A549 (cell line): ENCODE results near the gene ADORA1. TPM values are rescaled to one million over a fixed set of nuclear protein-coding genes. Genes with fewer than 3 reads are reported as not detected.

ENCODE experiments used
- ATAC-seq, 2 experiments: fragments of 200-7000 bp in 1 of 2; fragments of >200 bp in 1 of 2; cut with Nextera tagmentation in 1 of 2; cut with Tn5 transposase in 1 of 2; 3 replicates each; pipeline versions ENCODE4 v1.8.0 to v1.9.1; 2018 to 2020; ENCODE audit warnings: mild to moderate bottlenecking in 1 of 2, moderate library complexity in 1 of 2
- CTCF ChIA-PET: fragments of 300-600 bp; sonication (Branson Sonifier 250); formaldehyde crosslinking; extraction: SDS; loops from one replicate; lab custom pipeline; 2021; ENCODE audit warnings: antibody characterized with exemption, inconsistent platforms; lab: Yijun Ruan, JAX
- POLR2A ChIA-PET: fragments of 350-600 bp; formaldehyde crosslinking; extraction: SDS; loops from one replicate; lab custom pipeline; 2021; ENCODE audit warnings: antibody characterized with exemption, inconsistent platforms; lab: Yijun Ruan, JAX
- DNase-seq, 2 experiments: peaks; one replicate each; pipeline versions ENCODE4 v3.0.0 to v3.0.0-alpha.2; 2011 to 2016; ENCODE audit warnings: low read depth in 1 of 2, low spot score in 1 of 2
- FAIRE-seq: peaks from 2 replicates; lab custom pipeline; 2011; peaks lifted over from hg19 to GRCh38; lab: Jason Lieb, UNC
- H3K27ac ChIP-seq, 2 experiments: fragments of >200 bp; sonication (Bioruptor Twin); formaldehyde crosslinking; 3 replicates each; pipeline ENCODE4 v1.5.1; 2016 to 2017
- H3K4me1 ChIP-seq: fragments of >200 bp; sonication (Bioruptor Twin); formaldehyde crosslinking; 3 replicates; pipeline ENCODE4 v1.6.1; 2016
- H3K4me2 ChIP-seq: fragments of >200 bp; sonication (Bioruptor Twin); formaldehyde crosslinking; 3 replicates; pipeline ENCODE4 v1.6.1; 2016
- H3K4me3 ChIP-seq: fragments of >200 bp; sonication (Bioruptor Twin); formaldehyde crosslinking; 3 replicates; pipeline ENCODE4 v1.5.1; 2016
- H3K9me3 ChIP-seq: fragments of >200 bp; sonication (Bioruptor Twin); formaldehyde crosslinking; 3 replicates; pipeline ENCODE4 v1.6.1; 2016
- BCL3 ChIP-seq: fragments of >200 bp; sonication (Bioruptor Twin); formaldehyde crosslinking; IDR thresholded peaks from 3 replicates; pipeline ENCODE4 v1.6.1; 2016
- CBX8 ChIP-seq: fragments of 200-600 bp; sonication (generic); IDR thresholded peaks from 2 replicates; pipeline ENCODE4 v1.6.1; 2016
- CEBPB ChIP-seq, 2 experiments: fragments of >200 bp in 1 of 2; sonication (Bioruptor Twin) in 1 of 2; formaldehyde crosslinking in 1 of 2; IDR thresholded peaks; 2 replicates each; pipeline ENCODE4 v1.6.1; 2012 to 2016
- CHD4 ChIP-seq: fragments of 200-600 bp; sonication (generic); IDR thresholded peaks from 2 replicates; pipeline ENCODE4 v1.6.1; 2016; ENCODE audit warnings: antibody characterized with exemption, mild to moderate bottlenecking, borderline replicate concordance
- E2F6 ChIP-seq: IDR thresholded peaks from 2 replicates; pipeline ENCODE4 v1.6.1; 2012; ENCODE audit warnings: low read depth, borderline replicate concordance
- EHF ChIP-seq: fragments of 250-450 bp; sonication (Bioruptor Pico); IDR thresholded peaks from 2 replicates; pipeline ENCODE4 v1.5.0; 2020; ENCODE audit warnings: mild to moderate bottlenecking
- EHMT2 ChIP-seq: fragments of 200-600 bp; sonication (generic); IDR thresholded peaks from 2 replicates; pipeline ENCODE4 v1.6.1; 2016; ENCODE audit warnings: antibody characterized with exemption, low read depth, mild to moderate bottlenecking, moderate library complexity
- ELK1 ChIP-seq: fragments of 150-350 bp; IDR thresholded peaks from 2 replicates; pipeline ENCODE4 v1.6.1; 2014; ENCODE audit warnings: low read depth, mild to moderate bottlenecking, low read length
- ESRRA ChIP-seq: fragments of 150-350 bp; IDR thresholded peaks from 2 replicates; pipeline ENCODE4 v1.6.1; 2014; ENCODE audit warnings: mild to moderate bottlenecking, low read length, borderline replicate concordance
- FOSB ChIP-seq: fragments of 250-450 bp; sonication (Bioruptor Pico); IDR thresholded peaks from 2 replicates; pipeline ENCODE4 v1.5.0; 2020; ENCODE audit warnings: mild to moderate bottlenecking, moderate library complexity
- FOSL2 ChIP-seq, 2 experiments: fragments of 450-650 bp in 1 of 2; fragments of >200 bp in 1 of 2; sonication (Bioruptor Twin) in 1 of 2; formaldehyde crosslinking; IDR thresholded peaks; 2 replicates each; pipeline versions ENCODE4 v1.5.0 to v1.6.1; 2016 to 2020; ENCODE audit warnings: mild to moderate bottlenecking in 1 of 2, moderate library complexity in 1 of 2
- FOXS1 ChIP-seq: fragments of 250-450 bp; sonication (Bioruptor Pico); IDR thresholded peaks from 2 replicates; pipeline ENCODE4 v1.5.0; 2020; ENCODE audit warnings: mild to moderate bottlenecking, moderate library complexity
- HMGXB4 ChIP-seq: fragments of 250-450 bp; sonication (Bioruptor Pico); IDR thresholded peaks from 2 replicates; pipeline ENCODE4 v1.5.0; 2021; ENCODE audit warnings: mild to moderate bottlenecking, moderate library complexity, borderline replicate concordance
- HOXB5 ChIP-seq: fragments of 250-450 bp; sonication (Bioruptor Pico); IDR thresholded peaks from 2 replicates; pipeline ENCODE4 v1.5.0; 2020; ENCODE audit warnings: mild to moderate bottlenecking, moderate library complexity
- MAFK ChIP-seq: fragments of 450-650 bp; IDR thresholded peaks from 2 replicates; pipeline ENCODE4 v1.6.1; 2014; ENCODE audit not compliant: partially characterized antibody
- MAX ChIP-seq: IDR thresholded peaks from 2 replicates; pipeline ENCODE4 v1.6.1; 2012
- RCOR1 ChIP-seq: fragments of 150-350 bp; IDR thresholded peaks from 2 replicates; pipeline ENCODE4 v1.6.1; 2014; ENCODE audit warnings: antibody characterized with exemption, low read length, low read depth
- REST ChIP-seq: fragments of 200-600 bp; sonication (generic); IDR thresholded peaks from 2 replicates; pipeline ENCODE4 v1.6.1; 2016; ENCODE audit warnings: antibody characterized with exemption, mild to moderate bottlenecking, moderate library complexity
- RFX5 ChIP-seq: fragments of 450-650 bp; IDR thresholded peaks from 2 replicates; pipeline ENCODE4 v1.7.1; 2014; ENCODE audit warnings: antibody characterized with exemption, mild to moderate bottlenecking, moderate library complexity
- TP53 ChIP-seq: fragments of 250-450 bp; sonication (Bioruptor Pico); IDR thresholded peaks from 2 replicates; pipeline ENCODE4 v1.5.0; 2021; ENCODE audit warnings: mild to moderate bottlenecking, moderate library complexity
- ZC3H11A ChIP-seq: fragments of 450-650 bp; IDR thresholded peaks from 2 replicates; pipeline ENCODE4 v1.6.1; 2014; ENCODE audit warnings: antibody characterized with exemption, mild to moderate bottlenecking
- WGBS: methylation state at CpG from one replicate; pipeline ENCODE4 v1.1.6; 2017; ENCODE audit errors: missing lambda C conversion rate; 5-methylcytosine and 5-hydroxymethylcytosine counted together
- polyA plus RNA-seq, 4 experiments: library from polyadenylated mRNA; depleted of rRNA in 3 of 4; stranded (reverse); fragments of >200 nt; fragmentation: RNase III in 1 of 4; extraction: RNeasy Plus Mini Kit Qiagen cat#74134 plus additional on column Dnase treatment in 1 of 4; gene quantifications; 2 replicates in 3 of 4; 3 replicates in 1 of 4; pipeline ENCODE4 v1.2.3, GENCODE V29; 2011 to 2017

ADORA1 gene
- polyA plus RNA-seq, 2 of the 4 experiments (the other 2 are of a cell fraction): 0.48 to 2.4 TPM

GRCh38 chr1:203091761-203092330, 35.7 kb upstream of the ADORA1 start:
- TF ChIP-seq CHD4 (no peak), CEBPB (IDR thresholded peaks at IDR 0.05) (no peak), EHF (CRISPR knock-in tag) (no peak), ESRRA (no peak), HMGXB4 (CRISPR knock-in tag) (no peak), E2F6 (no peak), ELK1 (no peak), ZC3H11A (no peak), FOSB (no peak), FOSL2 (IDR thresholded peaks at IDR 0.05) (no peak), FOSL2 (CRISPR knock-in tag; IDR thresholded peaks at IDR 0.05) (no peak), TP53 (no peak), FOXS1 (no peak), BCL3 (no peak), EHMT2 (no peak), RFX5 (no peak), MAX (no peak), CBX8 (no peak), MAFK (no peak)
- CTCF ChIA-PET: interaction anchor here (0.6 to 2.1 kb wide), 5 partner anchors 14 to 84 kb away, joined by 4 to 7 read pairs (median 4); partner anchors contain the start of gene MYBPH
- POLR2A ChIA-PET: no interaction called here
- Histone ChIP-seq H3K9me3 (peaks cover 18% of the 10 kb centered on the region), H3K4me2 (no peak overlapping the region), H3K4me1 (no peaks in the 10 kb centered on the region), H3K4me3 (no peak overlapping the region), H3K27ac (no peak overlapping the region)
- no peak for ATAC-seq
- 47% methylated on average over 6 of the region's 6 CpGs for WGBS
- no peak for DNase-seq
- FAIRE-seq: no peak

GRCh38 chr1:203093754-203094410, 33.6 kb upstream of the ADORA1 start:
- ChIA-PET POLR2A (no interaction called here), CTCF (interaction anchor here (0.6 kb wide), 1 partner anchor 92 kb away, joined by 3 read pairs; the partner anchor contains the start of gene CHI3L1)
- peaks cover 18% of the 10 kb centered on the region for H3K9me3 ChIP-seq
- H3K4me2 ChIP-seq: no peak overlapping the region
- H3K4me3 ChIP-seq: no peak overlapping the region
- ATAC-seq (no peak), DNase-seq (no peak), FAIRE-seq (no peak)
- H3K4me1 ChIP-seq: no peaks in the 10 kb centered on the region
- 0% methylated on average over 1 of the region's 1 CpG for WGBS
- TF ChIP-seq HOXB5 (CRISPR knock-in tag): no peak
- no peak for TF ChIP-seq REST
- no peak for TF ChIP-seq RCOR1
- no peak for TF ChIP-seq FOSL2 (IDR thresholded peaks at IDR 0.05)
- peak; percentile 52; the same call in 1 of the 2 replicates for TF ChIP-seq FOSL2 (CRISPR knock-in tag; IDR thresholded peaks at IDR 0.05)
- H3K27ac ChIP-seq: no peak overlapping the region
